HG03575 (cell line): Measurements from ENCODE around the gene OR4D11.
"Not testable (repeated sequence)": the region's sequence is repeated elsewhere in the genome, so short reads cannot be mapped to it uniquely, and the experiment has no call there.

Source experiments
- ATAC-seq: cut with Tn5 transposase; IDR thresholded peaks from one replicate; pipeline ENCODE4 v1.9.1; 2021; ENCODE audit not compliant: unreplicated experiment, insufficient number of reproducible peaks, low FRiP score; ENCODE audit errors: extremely low read depth

OR4D11 gene

DNA sequence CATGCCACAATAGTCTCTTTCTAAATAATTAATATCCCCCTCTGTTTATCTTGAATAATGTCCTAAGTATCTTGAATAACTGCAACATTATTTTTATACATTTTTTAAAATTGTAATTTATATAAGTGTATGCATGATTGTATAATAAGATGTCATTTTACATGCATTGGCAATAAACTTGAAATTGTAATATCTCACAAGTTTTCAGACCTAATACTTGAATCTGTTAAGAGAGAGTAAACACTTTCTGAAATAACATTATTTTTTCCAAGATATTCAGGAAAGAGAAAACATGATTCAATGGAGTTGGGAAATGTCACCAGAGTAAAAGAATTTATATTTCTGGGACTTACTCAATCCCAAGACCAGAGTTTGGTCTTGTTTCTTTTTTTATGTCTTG, at the start of gene OR4D11:
TSS of gene OR4D11 (plus strand) at position 301 of the 400 bp plus-strand sequence. CDS start at position 301, 0 bp downstream.
- ATAC-seq: no peak

DNA sequence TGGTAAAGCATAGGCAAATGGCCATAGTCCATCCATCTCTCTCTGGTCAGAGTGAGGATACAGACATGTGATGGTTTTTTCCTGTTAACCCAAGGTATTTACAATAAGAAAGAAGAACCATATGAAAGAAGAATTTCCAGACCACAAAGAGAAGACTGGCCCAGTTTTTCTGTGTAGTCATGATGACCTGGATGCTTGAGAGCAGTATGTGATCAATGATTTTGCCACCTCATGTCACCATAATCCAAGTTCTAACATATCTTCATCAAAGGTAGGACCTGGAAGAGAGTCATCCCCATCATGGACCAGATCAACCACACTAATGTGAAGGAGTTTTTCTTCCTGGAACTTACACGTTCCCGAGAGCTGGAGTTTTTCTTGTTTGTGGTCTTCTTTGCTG, 46.7 kb upstream of the OR4D11 start, which contains the start of gene OR4D6:
TSS of gene OR4D6 (plus strand) at position 301 of the 400 bp plus-strand sequence. CDS start at position 301, 0 bp downstream.
- no peak for ATAC-seq

DNA sequence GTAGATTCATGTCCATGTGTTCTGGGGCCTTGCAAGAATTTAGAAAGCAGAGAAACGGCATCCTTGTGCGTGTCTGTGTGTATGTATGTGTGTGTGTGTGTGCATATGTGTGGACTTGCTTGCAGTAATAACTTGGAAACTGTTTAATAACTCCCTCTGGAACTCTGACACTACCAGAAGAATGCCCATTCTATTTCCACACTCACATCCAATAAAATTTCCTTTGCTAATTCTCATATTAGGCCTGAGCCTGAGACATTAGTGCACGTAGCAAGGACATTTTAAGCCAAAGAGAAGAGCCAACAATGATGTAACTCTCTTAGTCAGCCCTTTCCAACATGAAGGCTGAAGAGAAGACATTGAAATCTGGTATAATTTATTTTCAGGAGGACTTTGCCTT, 43.5 kb upstream of the OR4D11 start:
- no peak for ATAC-seq

DNA sequence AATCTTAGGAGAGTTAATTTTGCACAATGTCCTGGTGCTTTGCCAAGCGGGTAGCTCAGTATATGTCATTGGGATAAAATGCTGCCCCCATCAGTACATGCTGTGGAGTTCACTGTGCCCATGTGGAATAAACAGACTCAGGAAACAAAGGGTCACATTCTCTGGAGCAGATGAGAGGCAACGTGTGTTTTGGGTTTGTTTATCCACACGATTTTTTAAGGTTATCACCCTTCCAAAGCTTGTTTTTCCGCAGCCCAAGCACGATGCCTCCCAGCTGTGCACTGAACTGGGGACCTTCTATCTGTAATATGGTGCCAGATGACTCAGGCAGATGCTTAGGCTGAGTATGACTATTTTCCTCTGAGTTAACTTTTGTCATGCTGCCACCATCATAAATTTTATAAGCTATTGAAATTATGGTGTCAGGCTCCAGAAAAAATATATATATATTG, 40.2 kb upstream of the OR4D11 start:
- no peak for ATAC-seq

DNA sequence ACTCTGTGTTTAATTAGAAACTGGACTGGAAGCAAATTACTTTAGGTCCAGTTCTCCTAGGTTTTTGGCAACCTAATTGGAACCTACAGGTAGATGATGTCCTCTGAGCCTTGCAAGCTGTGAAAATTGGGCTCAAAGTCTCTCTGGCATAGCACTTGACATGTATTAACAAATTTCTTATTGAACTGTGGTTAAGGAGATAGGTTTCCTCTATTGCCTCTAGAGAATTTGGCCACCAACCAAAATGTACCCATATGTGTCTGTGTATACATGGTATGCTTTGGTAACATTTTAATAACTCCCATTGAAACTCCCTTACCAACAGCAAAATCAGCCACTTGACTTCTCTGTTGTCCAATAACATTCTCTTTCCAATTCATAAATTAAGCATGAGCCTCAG, 30.4 kb upstream of the OR4D11 start, which contains the start of gene OR4D10:
TSS of gene OR4D10 (plus strand) at position 301 of the 400 bp plus-strand sequence. CDS start 4,115 bp downstream, outside the sequence.
- ATAC-seq: no peak

DNA sequence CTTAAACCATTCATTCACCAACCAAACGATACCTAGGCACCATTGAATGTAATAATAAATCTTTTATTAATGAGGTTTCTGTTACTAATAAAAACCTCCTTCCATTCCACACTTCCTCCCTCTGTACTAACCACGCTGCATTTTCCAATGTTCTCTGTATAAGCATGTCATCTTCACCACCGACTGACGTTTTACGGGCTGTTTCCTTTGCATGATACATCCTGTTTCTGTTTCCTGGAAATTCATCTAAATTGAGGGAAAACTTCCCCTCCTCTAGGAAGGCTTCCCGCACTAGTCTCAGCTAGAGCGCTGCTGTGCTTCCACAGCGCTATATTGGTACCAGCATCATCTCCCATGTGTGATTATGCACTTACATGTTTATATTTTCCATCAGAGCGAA, 28.2 kb upstream of the OR4D11 start:
- no peak for ATAC-seq

DNA sequence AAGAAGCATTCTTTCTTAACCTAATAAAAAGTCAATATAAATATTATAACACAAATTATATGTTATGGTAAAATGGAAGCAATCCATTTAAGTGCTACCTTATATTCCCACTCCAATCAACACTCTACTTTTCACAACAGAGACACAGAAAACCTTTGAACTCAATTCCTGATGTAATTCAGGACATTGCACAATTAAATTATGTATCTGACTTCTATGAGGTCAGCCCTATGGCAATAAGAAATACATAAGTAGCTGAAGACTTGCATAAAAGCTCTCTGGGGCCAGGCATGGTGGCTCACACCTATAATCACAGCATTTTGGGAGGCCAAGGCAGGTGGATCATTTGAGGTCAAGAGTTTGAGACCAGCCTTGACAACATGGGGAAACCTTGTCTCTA, 23.5 kb upstream of the OR4D11 start:
- ATAC-seq: no peak

DNA sequence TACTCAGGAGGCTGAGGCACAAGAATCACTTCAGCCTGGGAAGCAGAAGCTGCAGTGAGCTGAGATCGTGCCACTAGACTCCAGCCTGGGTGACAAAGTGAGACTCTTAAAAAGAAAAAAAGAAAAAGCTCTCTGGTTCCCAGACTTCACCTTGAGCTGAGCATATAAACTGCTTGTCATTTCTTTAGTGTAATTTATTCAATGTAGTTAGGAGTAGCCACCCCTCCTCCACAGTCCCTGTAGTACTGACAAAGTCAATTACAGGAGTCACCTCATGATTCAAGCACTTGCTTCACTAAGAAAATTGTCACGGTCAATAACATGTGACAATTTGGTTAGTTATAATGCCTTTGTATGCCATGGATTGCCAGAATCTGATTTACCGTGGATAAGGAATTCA, 23.0 kb upstream of the OR4D11 start:
- no peak for ATAC-seq

DNA sequence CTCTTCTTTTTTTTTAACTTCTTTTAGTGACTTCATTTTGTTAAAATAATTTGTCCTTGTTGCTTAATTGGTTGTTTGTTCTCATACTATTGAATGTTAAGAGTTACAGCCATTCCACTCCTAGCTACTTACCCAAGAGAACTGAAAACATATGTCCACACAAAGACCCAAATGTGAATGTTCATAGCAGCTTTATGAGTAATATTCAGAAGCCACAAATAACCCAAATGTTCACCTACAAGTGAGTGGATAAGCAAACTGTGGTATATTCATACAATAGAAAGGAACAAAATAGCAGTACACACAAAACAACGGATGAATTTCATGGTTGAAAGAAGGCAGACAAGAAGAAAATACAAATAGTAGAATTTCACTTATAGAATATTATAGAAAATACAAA, 1.4 kb upstream of the OR4D11 start:
- ATAC-seq: no peak

DNA sequence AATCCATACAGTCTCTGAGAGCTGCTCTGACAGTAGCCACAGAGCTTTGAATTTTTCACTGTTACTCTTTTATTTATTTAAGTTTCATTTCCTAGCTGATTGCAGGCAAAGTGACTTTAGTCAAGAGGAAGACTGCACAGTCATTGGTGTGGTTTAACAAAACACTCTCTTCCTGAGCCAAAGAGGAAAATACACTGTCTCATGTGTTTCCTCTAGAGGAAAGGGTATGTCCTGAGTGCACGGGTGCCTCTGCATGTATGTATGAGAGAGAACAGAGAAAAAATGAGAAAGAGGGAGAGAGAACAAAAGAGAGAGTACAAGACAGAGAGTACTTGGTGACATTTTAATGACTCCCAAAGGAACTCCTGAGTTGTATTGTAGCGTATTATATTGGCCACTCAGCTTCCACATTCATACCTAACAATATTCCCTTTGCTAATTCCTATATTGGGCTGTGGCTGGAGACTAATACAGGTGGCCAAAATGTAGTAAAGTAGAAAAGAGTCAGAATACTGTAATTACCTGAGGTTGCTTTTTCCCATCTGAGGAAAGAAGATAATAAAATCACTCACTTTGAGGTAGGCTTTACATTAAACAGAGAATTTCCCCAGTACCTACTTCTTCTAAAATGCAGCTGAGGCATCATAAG, 7.7 kb downstream of the OR4D11 start, which contains the start of gene OR4D9:
TSS of gene OR4D9 (plus strand) at position 599 of the 649 bp plus-strand sequence. CDS start 3,374 bp downstream, outside the sequence.
- no peak for ATAC-seq

DNA sequence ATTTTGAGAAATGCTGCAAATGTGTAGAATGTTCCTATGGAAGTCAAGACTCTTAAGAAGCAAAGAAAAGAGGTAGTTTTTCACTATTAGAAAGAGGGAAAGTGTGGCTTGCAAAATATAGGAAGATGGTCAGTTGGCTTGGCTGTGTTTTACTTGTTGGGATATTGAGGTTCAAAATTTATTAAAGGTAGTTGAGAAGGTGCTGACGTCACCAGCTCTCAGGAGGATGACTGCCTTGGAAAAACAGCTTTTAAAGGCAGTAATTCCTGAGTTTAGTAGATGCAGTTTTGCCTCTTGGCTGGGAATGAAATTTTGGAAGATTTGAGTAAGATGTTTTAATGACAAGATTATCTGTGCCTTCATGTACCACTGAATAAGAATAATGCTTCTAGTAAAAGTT, 8.3 kb downstream of the OR4D11 start:
- ATAC-seq: no peak

DNA sequence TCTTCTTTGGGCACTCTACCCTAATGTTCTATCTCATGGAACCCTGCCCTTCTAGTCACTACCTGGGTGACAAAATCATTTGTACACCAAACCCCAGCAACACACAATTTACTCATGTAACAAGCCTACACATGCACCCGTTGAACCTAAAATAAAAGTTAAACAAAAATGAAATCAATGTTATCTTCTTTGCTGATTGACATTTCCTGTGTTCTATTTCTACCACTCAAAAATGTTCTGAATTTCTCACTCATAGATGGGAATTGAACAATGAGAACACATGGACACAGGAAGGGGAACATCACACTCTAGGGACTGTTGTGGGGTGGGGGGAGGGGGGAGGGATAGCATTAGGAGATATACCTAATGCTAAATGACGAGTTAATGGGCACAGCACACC, 16.8 kb downstream of the OR4D11 start:
- not testable (repeated sequence) for ATAC-seq

DNA sequence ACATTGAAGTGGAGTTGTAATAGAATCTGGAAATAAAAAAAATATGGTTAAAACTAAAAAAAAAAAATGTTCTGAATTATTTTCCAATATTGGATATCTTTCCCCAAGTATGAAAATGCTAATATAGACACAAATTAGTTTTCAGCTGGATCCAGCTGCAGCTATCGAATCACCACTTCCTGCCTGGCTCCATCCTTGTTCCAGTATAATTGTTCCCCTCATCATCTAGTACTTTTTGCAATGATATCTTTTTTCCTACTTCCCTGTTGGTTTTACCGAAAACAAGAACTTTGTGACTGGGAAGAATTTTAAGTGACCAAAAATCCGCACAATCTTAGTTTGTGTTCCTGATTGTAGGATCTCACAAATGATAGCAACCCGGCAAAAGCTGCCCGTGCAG, 17.4 kb downstream of the OR4D11 start:
- ATAC-seq: no peak

DNA sequence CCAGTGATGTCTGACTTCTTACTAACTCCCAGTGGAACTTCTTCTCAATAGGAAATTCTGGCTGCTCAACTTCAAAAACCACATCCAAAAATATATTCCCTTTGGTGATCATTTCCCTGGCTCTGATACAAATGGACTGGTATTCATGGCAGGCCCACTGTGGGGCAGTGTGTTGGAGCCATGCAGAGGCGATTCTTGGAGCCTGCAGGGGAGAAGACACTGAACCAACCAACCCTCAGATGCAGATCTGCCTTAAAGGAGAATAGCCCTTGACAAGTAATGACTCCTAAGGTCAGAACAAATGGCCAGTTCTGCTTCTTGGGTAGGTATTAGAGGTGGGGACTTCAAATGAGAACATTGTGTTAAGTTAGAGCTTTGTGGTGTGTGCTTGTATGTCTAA, 20.2 kb downstream of the OR4D11 start:
- no peak for ATAC-seq

DNA sequence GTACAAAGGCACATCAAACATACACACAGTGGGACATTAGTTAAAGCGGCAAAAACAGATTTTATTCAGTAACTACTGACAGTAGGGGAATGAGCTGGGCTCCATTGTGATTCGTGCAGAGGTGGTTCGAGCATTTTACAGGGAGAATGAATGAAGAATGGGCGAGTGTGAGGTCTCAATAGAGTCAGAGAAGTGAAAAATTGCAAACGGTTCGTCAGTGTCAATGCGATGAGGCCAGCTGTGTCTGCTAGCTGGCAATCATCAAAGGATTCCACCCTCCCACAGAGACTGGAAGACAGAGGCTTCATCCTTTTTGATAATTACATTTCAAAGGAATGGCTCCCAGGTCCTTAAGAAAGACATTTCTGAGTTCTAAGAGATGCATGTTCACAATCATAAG, 25.3 kb downstream of the OR4D11 start:
- no peak for ATAC-seq

DNA sequence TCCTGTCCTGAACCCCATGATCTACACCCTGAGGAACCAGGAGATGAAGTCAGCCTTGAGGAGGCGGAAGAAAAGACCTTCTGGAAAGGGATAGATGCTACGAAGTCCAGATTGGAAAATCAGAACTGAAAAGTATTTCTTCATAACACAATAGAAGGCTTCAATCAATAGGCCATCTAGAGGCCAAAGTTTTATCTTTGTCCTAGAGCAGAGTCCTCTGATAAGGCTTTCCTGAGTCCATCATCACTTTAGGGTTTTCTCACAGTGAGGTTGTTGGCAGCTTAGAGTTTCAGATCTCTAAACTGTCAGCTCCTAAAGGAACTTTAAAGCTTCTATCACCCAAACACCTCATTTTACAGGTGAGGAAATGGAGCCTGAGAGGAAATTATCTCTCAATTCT, 29.2 kb downstream of the OR4D11 start:
- no peak for ATAC-seq

DNA sequence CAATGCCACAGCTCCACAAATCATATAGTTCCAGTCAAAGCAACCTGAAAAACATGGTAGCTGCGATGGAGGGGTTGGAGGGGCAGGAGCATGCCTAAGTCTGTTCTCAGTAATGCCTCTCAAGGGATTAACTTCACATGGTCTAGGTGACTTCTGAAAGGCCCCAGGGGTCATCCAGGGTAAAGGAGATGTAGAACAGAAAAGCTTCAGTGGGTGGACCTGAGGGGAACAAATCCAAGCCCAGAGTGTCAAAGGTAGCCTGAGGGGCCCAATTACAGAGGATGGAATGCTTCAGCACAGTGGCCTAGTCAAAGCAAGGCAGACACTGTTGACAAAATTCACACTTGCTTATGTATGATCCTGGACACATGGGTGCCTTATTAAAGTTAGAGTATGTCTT, 31.3 kb downstream of the OR4D11 start:
- no peak for ATAC-seq

DNA sequence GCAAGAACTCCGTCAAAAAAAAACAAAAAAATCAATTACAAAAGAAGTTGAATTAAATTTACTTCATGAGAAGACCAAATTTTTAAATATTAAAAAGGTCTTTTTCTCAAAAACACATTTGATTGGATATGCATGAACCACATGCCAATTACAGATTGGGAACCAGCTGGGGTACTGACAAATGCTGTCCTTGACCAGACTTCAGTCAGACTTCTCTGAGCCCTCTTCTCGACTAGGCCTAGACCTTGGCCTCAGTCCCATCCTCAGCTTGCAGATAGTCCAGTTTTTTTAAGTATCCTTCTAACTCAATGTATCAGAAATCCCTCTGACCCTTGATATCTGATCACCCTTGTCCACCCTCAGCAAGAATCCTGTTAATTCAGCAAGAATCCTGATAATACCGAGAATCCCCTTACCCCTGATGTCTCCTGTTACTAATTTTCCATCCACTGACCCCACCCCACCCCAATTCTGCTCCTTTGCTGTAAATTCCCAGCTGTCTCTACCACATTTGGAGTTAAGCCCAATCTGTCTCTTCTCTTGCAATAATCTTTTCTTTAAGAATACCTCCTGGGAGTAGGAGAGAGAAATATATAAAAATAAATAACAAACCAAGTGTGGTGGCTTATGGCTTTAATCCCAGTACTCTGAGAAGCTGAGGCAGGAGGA, 38.9 kb downstream of the OR4D11 start:
- ATAC-seq: no peak

DNA sequence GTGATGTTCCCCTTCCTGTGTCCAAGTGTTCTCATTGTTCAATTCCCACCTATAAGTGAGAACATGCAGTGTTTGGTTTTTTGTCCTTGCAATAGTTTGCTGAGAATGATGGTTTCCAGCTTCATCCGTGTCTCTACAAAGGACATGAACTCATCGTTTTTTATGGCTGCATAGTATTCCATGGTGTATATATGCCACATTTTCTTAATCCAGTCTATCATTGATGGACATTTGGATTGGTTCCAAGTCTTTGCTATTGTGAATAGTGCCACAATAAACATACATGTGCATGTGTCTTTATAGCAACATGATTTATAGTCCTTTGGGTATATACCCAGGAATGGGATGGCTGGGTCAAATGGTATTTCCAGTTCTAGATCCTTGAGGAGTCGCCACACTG, 40.3 kb downstream of the OR4D11 start:
- not testable (repeated sequence) for ATAC-seq

DNA sequence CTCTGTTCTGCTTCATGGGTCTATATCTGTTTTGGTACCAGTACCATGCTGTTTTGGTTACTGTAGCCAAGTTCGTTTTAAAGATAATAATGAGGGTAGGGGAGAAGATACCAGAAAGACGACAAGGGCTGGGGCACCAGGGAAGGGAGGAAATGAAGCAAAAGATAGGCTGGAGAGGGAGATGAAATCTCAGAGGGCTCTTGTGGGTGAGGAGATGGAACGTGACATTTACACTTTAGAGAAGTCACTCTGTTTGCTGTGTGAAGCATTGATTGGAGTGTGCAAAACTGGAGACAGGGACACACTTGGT, 41.4 kb downstream of the OR4D11 start:
- ATAC-seq: no peak
